ENCODE data around the gene MAP4K4.

- no peak for TF ChIP-seq EP300 (IDR thresholded peaks at IDR 0.05)
- no peak for TF ChIP-seq CTCF (IDR thresholded peaks at IDR 0.05)
- no peak for TF ChIP-seq POLR2A (IDR thresholded peaks at IDR 0.05)
Observed at GRCh38 chr2:101844055-101844635, 146.6 kb downstream of the MAP4K4 start.

Measured in stomach (tissue), 4 donors.